A549 (cell line): ENCODE data around the gene MEGF10.

Source experiments
- CTCF ChIP-seq: fragments of >200 bp; sonication (Bioruptor Twin); formaldehyde crosslinking; IDR thresholded peaks from 3 replicates; pipeline ENCODE4 v1.5.1; 2016
- EP300 ChIP-seq, 2 experiments: fragments of >200 bp; sonication (Bioruptor Twin); formaldehyde crosslinking; IDR thresholded peaks; 2 replicates in 1 of 2; 3 replicates in 1 of 2; pipeline ENCODE4 v1.6.1; 2016 to 2017
- KDM1A ChIP-seq: fragments of 200-600 bp; sonication (generic); IDR thresholded peaks from 2 replicates; pipeline ENCODE4 v1.6.1; 2016; ENCODE audit warnings: low read depth, mild to moderate bottlenecking
- NFE2L2 ChIP-seq: fragments of 150-350 bp; conservative IDR thresholded peaks from 2 replicates; pipeline ENCODE4 v1.6.1; 2014; ENCODE audit warnings: low read length
- POLR2A ChIP-seq: IDR thresholded peaks from 2 replicates; pipeline ENCODE4 v1.6.1; 2012; ENCODE audit warnings: mild to moderate bottlenecking, low read length
- RFX5 ChIP-seq: fragments of 450-650 bp; IDR thresholded peaks from 2 replicates; pipeline ENCODE4 v1.7.1; 2014; ENCODE audit warnings: antibody characterized with exemption, mild to moderate bottlenecking, moderate library complexity

- TF ChIP-seq POLR2A: no peak
- TF ChIP-seq CTCF: no peak
- TF ChIP-seq RFX5: no peak
- TF ChIP-seq KDM1A: no peak
- no peak for TF ChIP-seq EP300 (IDR thresholded peaks at IDR 0.05)
- no peak for TF ChIP-seq NFE2L2
These were observed 145.2 kb downstream of the MEGF10 start for GRCh38 chr5:127435821-127436220.
